ENCODE results near the gene UBFD1.

GRCh38 chr16:23557779-23558702, 514 bp downstream of the UBFD1 start:
- TF ChIP-seq CTCF (IDR thresholded peaks at IDR 0.05) (no peak), POLR2A (IDR thresholded peaks at IDR 0.05) (no peak)
